Spleen (tissue), 11 donors: ENCODE data around the gene KRT83. TPM values are rescaled to one million over a fixed set of nuclear protein-coding genes. Genes with fewer than 3 reads are reported as not detected.
"Not testable (repeated sequence)": the region's sequence is repeated elsewhere in the genome, so short reads cannot be mapped to it uniquely, and the experiment has no call there.

Source experiments
- DNase-seq: peaks from one replicate; pipeline ENCODE4 v3.0.0-alpha.2; 2020
- H3K27ac ChIP-seq, 8 donors: fragments of 200-600 bp; sonication (generic) in 7 of 8; 1 replicate in 4 of 8; 2 replicates in 4 of 8; pipeline versions ENCODE4 v1.5.0 to v1.8.0; 2016 to 2021; ENCODE audit warnings: inconsistent platforms in 4 of 8, mild to moderate bottlenecking in 4 of 8, moderate library complexity in 1 of 8
- H3K27me3 ChIP-seq, 7 donors: fragments of 200-600 bp; sonication (generic) in 6 of 7; replicated peaks in 1 of 7; 1 replicate in 4 of 7; 2 replicates in 3 of 7; pipeline versions ENCODE4 v1.5.0 to v1.8.0; 2016 to 2021; ENCODE audit warnings: inconsistent platforms in 3 of 7, mild to moderate bottlenecking in 1 of 7
- H3K36me3 ChIP-seq, 6 donors: fragments of 200-600 bp; sonication (generic) in 5 of 6; 1 replicate in 4 of 6; 2 replicates in 2 of 6; pipeline versions ENCODE4 v1.5.0 to v1.8.0; 2016 to 2021; ENCODE audit warnings: inconsistent platforms in 2 of 6
- H3K4me1 ChIP-seq, 6 donors: fragments of 200-600 bp; sonication (generic) in 5 of 6; 1 replicate in 3 of 6; 2 replicates in 3 of 6; pipeline versions ENCODE4 v1.5.0 to v1.8.0; 2016 to 2021; ENCODE audit warnings: inconsistent platforms in 3 of 6
- H3K4me3 ChIP-seq, 8 donors: fragments of 200-600 bp; sonication (generic) in 7 of 8; 1 replicate in 4 of 8; 2 replicates in 4 of 8; pipeline versions ENCODE4 v1.5.0 to v1.8.0; 2016 to 2021; ENCODE audit warnings: inconsistent platforms in 4 of 8, mild to moderate bottlenecking in 4 of 8, moderate library complexity in 2 of 8
- H3K9me3 ChIP-seq, 8 donors: fragments of 200-600 bp; sonication (generic) in 7 of 8; 1 replicate in 4 of 8; 2 replicates in 4 of 8; pipeline versions ENCODE4 v1.5.0 to v1.8.0; 2016 to 2021; ENCODE audit warnings: inconsistent platforms in 4 of 8
- POLR2A ChIP-seq, 3 donors: fragments of 450-650 bp; IDR thresholded peaks; one replicate each; pipeline ENCODE4 v1.5.1; 2017; ENCODE audit warnings: antibody characterized with exemption in 3 of 3, mild to moderate bottlenecking in 1 of 3
- POLR2AphosphoS5 ChIP-seq, 3 donors: sonication (generic); formaldehyde crosslinking; IDR thresholded peaks; one replicate each; pipeline ENCODE4 v1.5.1; 2017; ENCODE audit warnings: antibody characterized with exemption in 3 of 3
- WGBS, 5 donors: extraction: QIAGEN DNeasy Blood & Tissue Kit in 3 of 5; methylation state at CpG; one replicate each; pipeline versions ENCODE4 v1.1.5 to v1.1.7; 2013 to 2018; 5-methylcytosine and 5-hydroxymethylcytosine counted together
- intact Hi-C: fragments of 100-400 bp; cut with DNase I; formaldehyde crosslinking; loops from one replicate; pipeline ENCODE4 v1.15.0; 2023; ENCODE audit warnings: low total_unique reads
- polyA plus RNA-seq, 3 donors: library from polyadenylated mRNA; stranded (reverse); fragments of 200-250 nt; gene quantifications; one replicate each; pipeline ENCODE4 v1.2.1, GENCODE V29; 2013
- total RNA-seq, 7 donors: library from RNA; depleted of rRNA in 3 of 7; stranded (reverse); fragments of >200 nt in 3 of 7; fragmentation: NEBNext Ultra II Directional in 4 of 7; extraction: Animal tissue kit (Norgen Biotek cat#: 25700) in 4 of 7; gene quantifications; one replicate each; pipeline versions ENCODE4 v1.1.0 to v1.2.1, GENCODE V29; 2016 to 2021
- TF ChIP-seq, protein P1 (sequence below), 11 experiments: fragments of 200-600 bp in 7 of 11; fragments of 450-650 bp in 4 of 11; sonication (generic) in 4 of 11; IDR thresholded peaks in 8 of 11; conservative IDR thresholded peaks in 3 of 11; 1 replicate in 7 of 11; 2 replicates in 4 of 11; pipeline versions ENCODE4 v1.4.0 to v1.8.0; 2016 to 2021; ENCODE audit warnings: antibody characterized with exemption in 11 of 11, inconsistent platforms in 4 of 11, mild to moderate bottlenecking in 1 of 11
- donor health status: healthy with polysubstance abuse.
- donor health status: DM: no; HTN: no; CAD: no; lungs with moderate emphysema.
- donor health status: DM: no; HTN: no; CAD: no.
- donor health status: Bipolar disorder and iron deficiency.
- donor health status: healthy.
- donor health status: DM: no; HTN: no; CAD: no.
- donor health status: DM: yes; HTN: yes; CAD: no.

Gene KRT83
- total and polyA plus RNA-seq, 10 donors: not detected

DNA sequence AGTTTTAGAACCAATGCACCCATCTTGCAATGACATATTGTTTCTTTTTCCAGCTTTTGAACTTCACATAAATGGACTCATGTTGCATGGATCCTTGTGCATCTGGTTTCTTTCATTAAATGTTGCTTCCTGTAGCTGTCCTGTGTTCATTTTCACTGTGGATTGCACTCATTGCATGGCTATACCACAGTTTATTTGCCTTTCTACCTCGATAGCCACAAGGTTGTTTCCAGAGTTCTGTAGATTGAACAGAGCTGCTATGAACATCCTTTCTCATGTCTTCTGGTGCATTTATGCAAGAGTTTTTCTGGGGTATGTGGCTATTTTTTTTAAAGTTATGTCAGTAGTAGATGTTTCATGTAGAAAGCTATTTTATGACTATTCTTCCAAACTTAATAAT, 26.4 kb downstream of the KRT83 start:
- WGBS, 5 donors: 33 to 53% (median 36%) methylated on average over 1 of the region's 1 CpG
- Histone ChIP-seq H3K27me3 (peaks cover 0 to 29% (median 0%) of the 10 kb centered on the region in 7 donors), H3K4me1 (no peaks in the 10 kb centered on the region), H3K4me3 (no peak overlapping the region), H3K36me3 (no peaks in the 10 kb centered on the region), H3K9me3 (no peaks in the 10 kb centered on the region), H3K27ac (no peak overlapping the region)
- TF ChIP-seq POLR2AphosphoS5 (IDR thresholded peaks at IDR 0.05): no peak
- TF ChIP-seq, protein P1, sequence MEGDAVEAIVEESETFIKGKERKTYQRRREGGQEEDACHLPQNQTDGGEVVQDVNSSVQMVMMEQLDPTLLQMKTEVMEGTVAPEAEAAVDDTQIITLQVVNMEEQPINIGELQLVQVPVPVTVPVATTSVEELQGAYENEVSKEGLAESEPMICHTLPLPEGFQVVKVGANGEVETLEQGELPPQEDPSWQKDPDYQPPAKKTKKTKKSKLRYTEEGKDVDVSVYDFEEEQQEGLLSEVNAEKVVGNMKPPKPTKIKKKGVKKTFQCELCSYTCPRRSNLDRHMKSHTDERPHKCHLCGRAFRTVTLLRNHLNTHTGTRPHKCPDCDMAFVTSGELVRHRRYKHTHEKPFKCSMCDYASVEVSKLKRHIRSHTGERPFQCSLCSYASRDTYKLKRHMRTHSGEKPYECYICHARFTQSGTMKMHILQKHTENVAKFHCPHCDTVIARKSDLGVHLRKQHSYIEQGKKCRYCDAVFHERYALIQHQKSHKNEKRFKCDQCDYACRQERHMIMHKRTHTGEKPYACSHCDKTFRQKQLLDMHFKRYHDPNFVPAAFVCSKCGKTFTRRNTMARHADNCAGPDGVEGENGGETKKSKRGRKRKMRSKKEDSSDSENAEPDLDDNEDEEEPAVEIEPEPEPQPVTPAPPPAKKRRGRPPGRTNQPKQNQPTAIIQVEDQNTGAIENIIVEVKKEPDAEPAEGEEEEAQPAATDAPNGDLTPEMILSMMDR (IDR thresholded peaks at IDR 0.05 in 8 of 11, conservative IDR thresholded peaks at IDR 0.05 in 3 of 11): no peak
- intact Hi-C loops: no loop called here
- DNase-seq: no peak

DNA sequence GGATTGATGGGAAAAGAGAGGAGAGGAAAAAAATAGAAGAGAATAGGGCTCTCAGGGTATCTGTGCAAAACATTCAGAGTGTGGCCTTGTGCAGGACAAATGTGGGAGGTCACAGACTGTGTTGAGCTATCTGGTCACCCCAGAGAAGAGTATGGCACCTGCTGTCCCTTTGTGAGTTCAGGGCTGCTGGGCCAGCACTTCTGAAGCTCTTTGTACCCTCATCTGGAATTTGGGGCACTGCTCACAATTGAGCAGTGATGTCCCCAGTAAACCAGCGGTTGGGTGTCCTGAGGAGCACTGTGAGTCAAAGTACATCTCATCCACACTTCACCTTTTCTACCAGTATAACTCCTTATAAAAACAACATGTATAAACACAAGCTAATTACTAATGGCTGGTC, 27.3 kb downstream of the KRT83 start:
- no peaks in the 10 kb centered on the region for H3K36me3 ChIP-seq
- no peak for DNase-seq
- H3K4me3 ChIP-seq: no peak overlapping the region
- WGBS, 5 donors: 84 to 100% (median 93%) methylated on average over 1 of the region's 1 CpG
- intact Hi-C loops: no loop called here
- TF ChIP-seq POLR2AphosphoS5 (IDR thresholded peaks at IDR 0.05): no peak
- no peak for TF ChIP-seq POLR2A (IDR thresholded peaks at IDR 0.05)
- TF ChIP-seq, protein P1 (IDR thresholded peaks at IDR 0.05 in 8 of 11, conservative IDR thresholded peaks at IDR 0.05 in 3 of 11): no peak
- H3K9me3 ChIP-seq: no peaks in the 10 kb centered on the region
- no peak overlapping the region for H3K27ac ChIP-seq
- H3K27me3 ChIP-seq: peaks cover 0 to 29% (median 0%) of the 10 kb centered on the region in 7 donors
- no peaks in the 10 kb centered on the region for H3K4me1 ChIP-seq

- Histone ChIP-seq H3K27ac (no peak within 1 kb of the TSS), H3K36me3 (no peaks in the 10 kb centered on the region), H3K4me1 (peaks cover 0 to 4% (median 0%) of the 10 kb centered on the region in 6 donors), H3K4me3 (no peak within 1 kb of the TSS), H3K27me3 (peaks cover 0 to 16% (median 0%) of the 10 kb centered on the region in 7 donors), H3K9me3 (no peaks in the 10 kb centered on the region)
- TF ChIP-seq POLR2A (IDR thresholded peaks at IDR 0.05) (no peak), POLR2AphosphoS5 (IDR thresholded peaks at IDR 0.05) (no peak)
- TF ChIP-seq, protein P1 (IDR thresholded peaks at IDR 0.05 in 8 of 11, conservative IDR thresholded peaks at IDR 0.05 in 3 of 11): no peak
- DNase-seq: peak; percentile 31
- 60 to 77% (median 68%) methylated on average over 5 to 24 of the region's 32 CpGs for WGBS, 5 donors
- intact Hi-C loops: no loop called here
Observed at GRCh38 chr12:52291267-52291935, 29.8 kb downstream of the KRT83 start, which contains the start of gene KRT81. Gene KRT81, minus strand, starts transcription at chr12:52291534. Its CDS starts 69 bp downstream, at chr12:52291465.

GRCh38 chr12:52290483-52291134, 30.6 kb downstream of the KRT83 start:
- H3K4me1 ChIP-seq, intact Hi-C loops, DNase-seq, H3K27ac ChIP-seq, H3K4me3 ChIP-seq, H3K9me3 ChIP-seq, H3K36me3 ChIP-seq: not testable (repeated sequence)
- peaks cover 0 to 13% (median 0%) of the 10 kb centered on the region in 7 donors for H3K27me3 ChIP-seq
- no CpG with 5 or more reads among the region's 5 CpGs for WGBS, 5 donors

- H3K4me3 ChIP-seq, intact Hi-C loops, H3K27ac ChIP-seq, H3K9me3 ChIP-seq, H3K36me3 ChIP-seq, H3K4me1 ChIP-seq: not testable (repeated sequence)
- peaks cover 0 to 13% (median 0%) of the 10 kb centered on the region in 7 donors for H3K27me3 ChIP-seq
- WGBS, 5 donors: 56 to 62% (median 59%) methylated on average over 11 to 17 of the region's 17 CpGs
- DNase-seq: peak; percentile 61
Observed at GRCh38 chr12:52287816-52288805, 33.1 kb downstream of the KRT83 start.

- H3K27me3 ChIP-seq, intact Hi-C loops, H3K4me1 ChIP-seq, H3K4me3 ChIP-seq, H3K36me3 ChIP-seq, H3K9me3 ChIP-seq, H3K27ac ChIP-seq: not testable (repeated sequence)
- peak; percentile 31 for DNase-seq
- 80 to 94% (median 86%) methylated on average over 8 to 21 of the region's 21 CpGs for WGBS, 5 donors
Observed at GRCh38 chr12:52286857-52287785, 34.1 kb downstream of the KRT83 start.
